ENCODE results near the gene SHH. TPM values are rescaled to one million over a fixed set of nuclear protein-coding genes. Genes with fewer than 3 reads are reported as not detected.

The SHH gene
- total and polyA plus RNA-seq, 2 of the 4 experiments (the other 2 are of a cell fraction): under 0.01 to 0.03 TPM

- Histone ChIP-seq H2BK5ac (ENCODE audit: low read depth, low read length, poor library complexity, severe bottlenecking) (no peak overlapping the region), H3K36me3 (ENCODE audit: control insufficient read depth, insufficient read depth, low read length) (peaks cover 42% of the 10 kb centered on the region), H2AK9ac (replicated peaks; ENCODE audit: low read depth, low read length, poor library complexity) (no peak overlapping the region), H3K56ac (ENCODE audit: extremely low read depth, insufficient read depth, low read length) (no peak overlapping the region), H3K9ac (ENCODE audit: low read depth, low read length) (no peak overlapping the region), H3K14ac (replicated peaks; ENCODE audit: low read depth, low read length) (no peak overlapping the region), H3K18ac (ENCODE audit: low read depth, low read length) (no peak overlapping the region), H3K23ac (ENCODE audit: low read depth, low read length) (no peak overlapping the region), H3K4me1 (ENCODE audit: control insufficient read depth, insufficient read depth, low read length) (no peaks in the 10 kb centered on the region), H2AK5ac (ENCODE audit: low read depth, low read length) (no peak overlapping the region), H4K91ac (ENCODE audit: insufficient read depth, low read depth, low read length) (no peak overlapping the region), H3K27me3 (ENCODE audit: control insufficient read depth, insufficient read depth, low read length) (no peaks in the 10 kb centered on the region), H3K9me3 (ENCODE audit: control insufficient read depth, insufficient read depth, low read length) (no peaks in the 10 kb centered on the region), H3K4ac (ENCODE audit: low read depth, low read length) (no peak overlapping the region), H2BK120ac (ENCODE audit: low read depth, low read length) (no peak overlapping the region), H3K4me3 (ENCODE audit: insufficient read depth, low read depth, low read length) (no peak overlapping the region), H3K27ac (ENCODE audit: insufficient read depth, low read length) (no peak overlapping the region), H4K20me1 (ENCODE audit: insufficient read depth, low read length) (peaks cover 3% of the 10 kb centered on the region; the same call in 1 of the 2 replicates), H3K4me2 (ENCODE audit: low read depth, low read length) (no peak overlapping the region), H2BK15ac (ENCODE audit: low read depth, low read length) (no peak overlapping the region), H2BK20ac (ENCODE audit: low read depth, low read length) (no peak overlapping the region), H4K5ac (ENCODE audit: low read depth, low read length) (no peak overlapping the region), H3K9me1 (ENCODE audit: insufficient read depth, low read length) (no peaks in the 10 kb centered on the region), H4K8ac (ENCODE audit: low read depth in 2 of 2, low read length in 2 of 2) (no peak overlapping the region), H3K79me1 (ENCODE audit: low read depth in 1 of 2, low read length in 2 of 2) (peaks cover 7 to 22% of the 10 kb centered on the region in 2 experiments), H2AFZ (replicated peaks; ENCODE audit: low read length, poor library complexity) (no peak overlapping the region)
- no peak for TF ChIP-seq SMC3 (IDR thresholded peaks at IDR 0.05; ENCODE audit: low read depth, low read length)
- no peak for TF ChIP-seq POLR2A (IDR thresholded peaks at IDR 0.05; ENCODE audit: low read depth, low read length)
- no peak for TF ChIP-seq FOS (IDR thresholded peaks at IDR 0.05; ENCODE audit: low read depth, low read length)
- no peak for TF ChIP-seq RCOR1 (IDR thresholded peaks at IDR 0.05; ENCODE audit: insufficient replicate concordance, low read length)
- TF ChIP-seq MAFK (IDR thresholded peaks at IDR 0.05; ENCODE audit: low read depth, low read length): no peak
- no peak for TF ChIP-seq RAD21 (IDR thresholded peaks at IDR 0.05; ENCODE audit: low read length)
- no peak for TF ChIP-seq CTCF (conservative IDR thresholded peaks at IDR 0.05; ENCODE audit: low read depth, low read length)
- TF ChIP-seq ELK1 (IDR thresholded peaks at IDR 0.05; ENCODE audit: borderline replicate concordance, low read depth, low read length): no peak
- no peak for TF ChIP-seq BHLHE40 (IDR thresholded peaks at IDR 0.05; ENCODE audit: low read depth, low read length)
- no peak for TF ChIP-seq CHD1 (IDR thresholded peaks at IDR 0.05; ENCODE audit: low read depth, low read length)
- no peak for TF ChIP-seq MAZ (IDR thresholded peaks at IDR 0.05; ENCODE audit: borderline replicate concordance, low read depth, low read length)
- no peak for TF ChIP-seq CEBPB (IDR thresholded peaks at IDR 0.05; ENCODE audit: low read depth, low read length)
- no peak for TF ChIP-seq MXI1 (IDR thresholded peaks at IDR 0.05; ENCODE audit: borderline replicate concordance, low read depth, low read length)
- no peak for TF ChIP-seq RFX5 (IDR thresholded peaks at IDR 0.05; ENCODE audit: low read depth, low read length)
- no peak for TF ChIP-seq USF2 (IDR thresholded peaks at IDR 0.05; ENCODE audit: low read depth, low read length)
- no peak for TF ChIP-seq NFE2L2 (IDR thresholded peaks at IDR 0.05; ENCODE audit: low read depth, low read length)
- POLR2A ChIA-PET (ENCODE audit: unreplicated experiment): no interaction called here
- in situ Hi-C loops (cut with MboI; ENCODE audit: low sequenced_read_pairs): loop anchor here (25.0 kb wide), 1 partner anchor 382 kb away; no protein-coding TSS in a partner anchor
- dilution Hi-C loops (cut with HindIII; ENCODE audit: low sequenced_read_pairs, unreplicated experiment): no loop called here
- ATAC-seq (ENCODE audit: low read depth) (no peak), DNase-seq (no peak)
- intact Hi-C loops (cut with micrococcal nuclease): loop anchor here (2.0 to 5.0 kb wide), 2 partner anchors 389 to 842 kb away; no protein-coding TSS in a partner anchor
- no TSS peak for BruUV-seq (replicated peaks)
- 91% methylated on average over 5 of the region's 6 CpGs; no CpG with 5 or more reads in 1 of the 2 experiments for WGBS, 2 experiments (ENCODE audit: extremely low coverage in 2 of 2, insufficient read length in 1 of 2)
- CTCF ChIA-PET: no interaction called here
Observed at GRCh38 chr7:155769701-155770100, 42.6 kb downstream of the SHH start.
